Measurements from ENCODE around the gene NKIRAS1.
A peak's percentile ranks its signal among the peaks of the same experiment; 100 is the strongest.

NKIRAS1 gene

GRCh38 chr3:23916886-23917678, at the start of gene NKIRAS1, which contains the start of gene RPL15:
Gene NKIRAS1, minus strand, starts transcription at chr3:23916990. Its CDS starts 6,086 bp downstream, at chr3:23910904.
Gene RPL15, plus strand, starts transcription at chr3:23917132. Its CDS starts 728 bp downstream, at chr3:23917860.
- peak; percentile 98 for DNase-seq

GRCh38 chr3:23966328-23966727, 49.5 kb upstream of the NKIRAS1 start:
- DNase-seq: no peak

- DNase-seq: no peak
These were observed 47.9 kb upstream of the NKIRAS1 start for GRCh38 chr3:23964537-23965235.

- no peak for DNase-seq
These were observed 45.1 kb upstream of the NKIRAS1 start for GRCh38 chr3:23961913-23962312.

- DNase-seq: no peak
These were observed 44.3 kb upstream of the NKIRAS1 start for GRCh38 chr3:23961066-23961465.

GRCh38 chr3:23960649-23961048, 43.9 kb upstream of the NKIRAS1 start:
- no peak for DNase-seq

GRCh38 chr3:23959135-23959900, 42.5 kb upstream of the NKIRAS1 start:
- no peak for DNase-seq

GRCh38 chr3:23956701-23957100, 39.9 kb upstream of the NKIRAS1 start:
- DNase-seq: no peak

GRCh38 chr3:23954144-23954543, 37.4 kb upstream of the NKIRAS1 start:
- DNase-seq: no peak

- DNase-seq: no peak
These were observed 36.7 kb upstream of the NKIRAS1 start for GRCh38 chr3:23953523-23953922.

GRCh38 chr3:23952646-23953045, 35.9 kb upstream of the NKIRAS1 start:
- no peak for DNase-seq

GRCh38 chr3:23950293-23950692, 33.5 kb upstream of the NKIRAS1 start:
- no peak for DNase-seq

- no peak for DNase-seq
These were observed 33.0 kb upstream of the NKIRAS1 start for GRCh38 chr3:23949784-23950183.

GRCh38 chr3:23948761-23949160, 32.0 kb upstream of the NKIRAS1 start:
- DNase-seq: no peak

- DNase-seq: peak; percentile 96
These were observed 29.3 kb upstream of the NKIRAS1 start for GRCh38 chr3:23945913-23946687.

- no peak for DNase-seq
These were observed 28.8 kb upstream of the NKIRAS1 start for GRCh38 chr3:23945663-23945912.

GRCh38 chr3:23944861-23945662, 28.3 kb upstream of the NKIRAS1 start, which contains the start of gene NR1D2:
Gene NR1D2, plus strand, starts transcription at chr3:23945286. Its CDS starts 293 bp downstream, at chr3:23945579.
- peak; percentile 88 for DNase-seq

GRCh38 chr3:23944007-23944783, 27.4 kb upstream of the NKIRAS1 start:
- DNase-seq: no peak

- DNase-seq: no peak
These were observed 25.8 kb upstream of the NKIRAS1 start for GRCh38 chr3:23942546-23942945.

- no peak for DNase-seq
These were observed 24.6 kb upstream of the NKIRAS1 start for GRCh38 chr3:23941440-23941839.

- DNase-seq: no peak
These were observed 24.0 kb upstream of the NKIRAS1 start for GRCh38 chr3:23940775-23941174.
